Astrocyte (in vitro differentiated cells and primary cell): Measurements from ENCODE around the gene EFNB3. TPM values are rescaled to one million over a fixed set of nuclear protein-coding genes. Genes with fewer than 3 reads are reported as not detected.

Source experiments
- DNase-seq: peaks from one replicate; pipeline ENCODE4 v3.0.0-alpha.2; 2010; ENCODE audit warnings: low read depth
- FAIRE-seq: peaks from 2 replicates; lab custom pipeline; 2011; peaks lifted over from hg19 to GRCh38; lab: Jason Lieb, UNC
- H2AFZ ChIP-seq: 2 replicates; pipeline ENCODE4 v1.6.0; 2012; ENCODE audit warnings: low read depth, low read length, inconsistent platforms
- H3K27ac ChIP-seq: 2 replicates; pipeline ENCODE4 v1.5.1; 2011; ENCODE audit warnings: low read depth, low read length, inconsistent platforms
- H3K27me3 ChIP-seq: 2 replicates; pipeline ENCODE4 v1.6.0; 2011; ENCODE audit warnings: low read length, inconsistent platforms; ENCODE audit not compliant: insufficient read depth
- H3K36me3 ChIP-seq: 2 replicates; pipeline ENCODE4 v1.5.1; 2011; ENCODE audit warnings: low read length, inconsistent platforms; ENCODE audit not compliant: insufficient read depth
- H3K4me1 ChIP-seq: 2 replicates; pipeline ENCODE4 v1.5.1; 2011; ENCODE audit warnings: low read length, inconsistent platforms; ENCODE audit not compliant: insufficient read depth
- H3K4me2 ChIP-seq: 2 replicates; pipeline ENCODE4 v1.6.0; 2012; ENCODE audit warnings: low read length, inconsistent platforms
- H3K4me3 ChIP-seq: 2 replicates; pipeline ENCODE4 v1.5.1; 2011; ENCODE audit warnings: low read depth, mild to moderate bottlenecking, low read length, inconsistent platforms; ENCODE audit not compliant: insufficient read depth
- H3K79me2 ChIP-seq: 2 replicates; pipeline ENCODE4 v1.6.0; 2012; ENCODE audit warnings: mild to moderate bottlenecking, low read length, inconsistent platforms; ENCODE audit not compliant: insufficient read depth
- H3K9ac ChIP-seq: 2 replicates; pipeline ENCODE4 v1.6.0; 2012; ENCODE audit warnings: mild to moderate bottlenecking, low read length, inconsistent platforms
- H3K9me3 ChIP-seq: 2 replicates; pipeline ENCODE4 v1.5.1; 2012; ENCODE audit warnings: low read depth, mild to moderate bottlenecking, low read length, inconsistent platforms; ENCODE audit not compliant: insufficient read depth
- H4K20me1 ChIP-seq: 2 replicates; pipeline ENCODE4 v1.6.0; 2012; ENCODE audit warnings: low read length, inconsistent platforms; ENCODE audit not compliant: insufficient read depth
- H3K27ac Mint-ChIP-seq: one replicate; pipeline ENCODE4 v1.8.0; 2021; ENCODE audit warnings: mild to moderate bottlenecking, mixed read lengths; ENCODE audit not compliant: unreplicated experiment
- H3K27me3 Mint-ChIP-seq: one replicate; pipeline ENCODE4 v1.8.0; 2021; ENCODE audit warnings: low read depth, mixed read lengths; ENCODE audit not compliant: unreplicated experiment
- H3K36me3 Mint-ChIP-seq: one replicate; pipeline ENCODE4 v1.8.0; 2021; ENCODE audit warnings: low read depth, mixed read lengths; ENCODE audit not compliant: unreplicated experiment
- H3K4me1 Mint-ChIP-seq: one replicate; pipeline ENCODE4 v1.8.0; 2021; ENCODE audit warnings: low read depth, mixed read lengths; ENCODE audit not compliant: unreplicated experiment
- H3K4me3 Mint-ChIP-seq: one replicate; pipeline ENCODE4 v1.8.0; 2021; ENCODE audit warnings: mild to moderate bottlenecking, moderate library complexity, mixed read lengths; ENCODE audit not compliant: unreplicated experiment
- H3K9me3 Mint-ChIP-seq: one replicate; pipeline ENCODE4 v1.8.0; 2021; ENCODE audit warnings: mild to moderate bottlenecking, mixed read lengths; ENCODE audit not compliant: unreplicated experiment
- CTCF ChIP-seq: IDR thresholded peaks from 2 replicates; pipeline ENCODE4 v1.5.1; 2011; ENCODE audit warnings: low read depth, mild to moderate bottlenecking, inconsistent platforms, low read length, moderate library complexity; ENCODE audit not compliant: insufficient read depth
- EZH2 ChIP-seq: IDR thresholded peaks from 2 replicates; pipeline ENCODE4 v1.6.1; 2012; ENCODE audit warnings: mild to moderate bottlenecking, low read length, inconsistent platforms; ENCODE audit not compliant: insufficient read depth
- total RNA-seq: library from RNA; stranded (reverse); gene quantifications from 2 replicates; pipeline ENCODE4 v1.2.1, GENCODE V29; 2021

The EFNB3 gene
- total RNA-seq, 1 donor from 2014 or later = 7.0 TPM

DNA sequence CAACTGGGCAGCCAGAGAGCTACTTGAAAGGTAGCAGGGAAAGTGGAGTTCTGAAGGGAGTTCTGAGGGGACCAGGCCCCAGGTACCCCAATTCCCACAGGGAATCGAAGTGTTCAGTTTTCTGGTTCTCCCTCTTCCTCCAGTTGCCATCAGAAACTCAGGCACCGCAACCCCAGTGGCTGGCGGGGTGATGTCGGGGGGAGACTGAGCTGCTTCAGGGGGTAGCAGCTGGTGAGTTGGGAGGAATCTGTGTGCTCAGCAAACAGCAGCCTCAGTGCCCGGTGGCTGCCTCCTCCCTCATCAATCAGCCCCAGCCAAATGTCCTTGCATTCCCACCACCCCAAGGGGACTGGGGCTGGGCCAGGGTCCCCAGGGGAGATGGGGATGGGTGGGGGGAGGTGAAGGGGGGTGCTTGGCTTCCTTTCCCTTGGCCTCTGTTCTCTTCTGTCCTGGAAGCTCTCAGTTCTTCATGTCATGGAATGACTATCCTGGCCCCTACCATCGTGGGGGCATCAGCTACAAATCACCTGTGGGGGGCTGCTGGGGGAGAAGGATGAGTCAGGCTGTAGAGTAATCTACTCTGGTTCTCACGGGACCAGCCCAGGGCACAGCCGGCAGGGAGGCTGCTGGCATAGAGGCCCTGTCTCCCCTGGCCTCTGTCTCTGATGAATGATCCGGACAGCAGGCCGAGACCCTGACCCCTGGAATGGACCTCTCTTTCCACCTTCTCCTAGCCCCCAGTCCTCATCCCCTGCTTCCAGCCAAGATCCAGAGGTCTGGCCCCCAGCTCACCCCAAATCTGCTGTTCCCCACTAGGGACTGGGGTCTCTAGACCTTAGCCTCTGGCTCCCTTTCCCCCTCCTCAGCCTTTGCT is 10.0 kb downstream of the EFNB3 start:
- Mint-ChIP-seq H3K4me1 (no peaks in the 10 kb centered on the region), H3K9me3 (no peaks in the 10 kb centered on the region), H3K27me3 (peaks cover 35% of the 10 kb centered on the region), H3K4me3 (no peak overlapping the region), H3K36me3 (peaks cover 5% of the 10 kb centered on the region), H3K27ac (peak overlapping the region; percentile 58)
- no peak for DNase-seq
- H3K79me2 ChIP-seq = no peaks in the 10 kb centered on the region
- H3K4me1 ChIP-seq = peaks cover 13% of the 10 kb centered on the region
- no peak overlapping the region for H3K27ac ChIP-seq
- no peak overlapping the region for H3K4me3 ChIP-seq
- FAIRE-seq = no peak
- H3K9me3 ChIP-seq = no peaks in the 10 kb centered on the region
- no peaks in the 10 kb centered on the region for H3K36me3 ChIP-seq
- H2AFZ ChIP-seq = no peak overlapping the region
- TF ChIP-seq CTCF (no peak), EZH2 (no peak)
- no peak overlapping the region for H3K9ac ChIP-seq
- H3K4me2 ChIP-seq = no peak overlapping the region
- H3K27me3 ChIP-seq = peaks cover 41% of the 10 kb centered on the region
- no peaks in the 10 kb centered on the region for H4K20me1 ChIP-seq

DNA sequence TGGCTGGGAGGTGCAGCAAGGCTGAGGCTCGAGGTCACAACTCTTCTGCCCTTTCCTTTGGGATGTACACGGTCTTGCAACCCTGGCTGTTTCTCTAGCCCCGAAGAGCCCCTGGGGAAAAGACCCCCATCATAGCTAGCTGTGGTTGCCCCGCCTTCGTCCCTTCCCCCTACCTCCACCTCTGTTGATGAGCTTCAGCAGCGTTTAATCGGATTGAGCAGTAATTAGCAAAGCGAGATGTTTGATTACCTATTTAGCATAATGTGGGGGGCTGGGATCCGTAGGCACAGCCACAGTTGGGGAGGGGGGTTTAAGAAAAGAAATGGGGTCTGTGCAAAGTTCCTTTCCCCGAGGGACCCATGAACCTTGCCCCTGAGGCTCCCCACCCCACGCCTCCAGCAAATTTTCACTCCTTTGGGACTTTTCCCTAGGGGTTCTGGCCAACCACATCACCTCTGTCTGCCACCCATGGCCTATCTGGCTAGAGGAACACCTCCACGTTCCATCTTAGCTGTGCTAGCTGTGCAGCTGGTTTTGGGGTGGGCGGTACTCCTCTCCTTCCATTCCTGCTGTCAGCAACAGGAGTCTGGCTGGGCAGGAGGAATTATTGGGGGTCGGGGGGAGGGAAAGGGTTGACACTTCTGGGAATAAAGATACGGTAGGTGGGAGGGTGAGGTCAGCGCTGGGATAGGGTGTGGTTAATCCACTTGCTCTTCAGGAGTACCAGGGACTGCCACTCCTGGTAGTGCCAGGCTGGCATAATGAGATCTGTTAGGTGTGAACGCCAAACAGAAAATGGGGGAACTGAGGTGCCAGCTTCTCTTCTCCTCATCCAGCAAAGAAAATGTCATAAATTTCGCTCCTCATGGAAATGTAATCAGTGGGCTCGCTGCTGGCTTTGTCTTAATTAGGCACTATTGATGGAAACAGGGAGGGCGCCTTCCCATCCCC is 11.2 kb downstream of the EFNB3 start:
- Mint-ChIP-seq H3K9me3 (no peaks in the 10 kb centered on the region), H3K4me1 (no peaks in the 10 kb centered on the region), H3K4me3 (peak overlapping the region; percentile 91), H3K27me3 (peaks cover 42% of the 10 kb centered on the region), H3K27ac (peak overlapping the region; percentile 58), H3K36me3 (no peaks in the 10 kb centered on the region)
- peak overlapping the region; percentile 71 for H3K9ac ChIP-seq
- H3K9me3 ChIP-seq = no peaks in the 10 kb centered on the region
- no peaks in the 10 kb centered on the region for H3K36me3 ChIP-seq
- H3K27me3 ChIP-seq = peaks cover 49% of the 10 kb centered on the region
- H3K79me2 ChIP-seq = no peaks in the 10 kb centered on the region
- H2AFZ ChIP-seq = peak overlapping the region; percentile 94
- no peak overlapping the region for H3K27ac ChIP-seq
- H4K20me1 ChIP-seq = no peaks in the 10 kb centered on the region
- no peak for FAIRE-seq
- TF ChIP-seq CTCF (no peak), EZH2 (no peak)
- H3K4me1 ChIP-seq = peaks cover 9% of the 10 kb centered on the region
- H3K4me2 ChIP-seq = peak overlapping the region; percentile 97
- DNase-seq = no peak
- H3K4me3 ChIP-seq = peak overlapping the region; percentile 65
